Left ventricle myocardium inferior (tissue), 1 donor: ENCODE results near the gene OR2G2. TPM values are rescaled to one million over a fixed set of nuclear protein-coding genes. Genes with fewer than 3 reads are reported as not detected.

Experiments
- DNase-seq: peaks from one replicate; pipeline ENCODE4 v3.0.0-alpha.2; 2020
- H3K27ac ChIP-seq: fragments of 200-600 bp; replicated peaks from 2 replicates; pipeline ENCODE4 v1.8.0; 2021
- H3K27me3 ChIP-seq: fragments of 200-600 bp; 2 replicates; pipeline ENCODE4 v1.8.0; 2021; ENCODE audit warnings: low read depth
- H3K36me3 ChIP-seq: fragments of 200-600 bp; 2 replicates; pipeline ENCODE4 v1.8.0; 2021
- H3K4me1 ChIP-seq: fragments of 200-600 bp; 2 replicates; pipeline ENCODE4 v1.8.0; 2021
- H3K4me3 ChIP-seq: fragments of 200-600 bp; 2 replicates; pipeline ENCODE4 v1.8.0; 2021; ENCODE audit warnings: mild to moderate bottlenecking, moderate library complexity
- H3K9me3 ChIP-seq: fragments of 200-600 bp; replicated peaks from 2 replicates; pipeline ENCODE4 v1.8.0; 2021
- intact Hi-C: fragments of 100-400 bp; cut with micrococcal nuclease; formaldehyde crosslinking; loops from one replicate; pipeline ENCODE4 v1.11.0; 2022
- long read RNA-seq: library from polyadenylated mRNA; unstranded; transcript quantifications from one replicate; pipeline ENCODE4 v2.0.0, GENCODE V29; 2021
- total RNA-seq: library from RNA; stranded (reverse); fragmentation: NEBNext Ultra II Directional; extraction: Animal tissue kit (Norgen Biotek cat#: 25700); gene quantifications from one replicate; pipeline ENCODE4 v1.2.1, GENCODE V29; 2021
- TF ChIP-seq, protein P1 (sequence below): fragments of 200-600 bp; IDR thresholded peaks from 2 replicates; pipeline ENCODE4 v1.8.0; 2021; ENCODE audit warnings: antibody characterized with exemption, mild to moderate bottlenecking, borderline replicate concordance
- donor health status: DM: no; HTN: yes; CAD: no; lungs with severe emphysema.

The OR2G2 gene, protein sequence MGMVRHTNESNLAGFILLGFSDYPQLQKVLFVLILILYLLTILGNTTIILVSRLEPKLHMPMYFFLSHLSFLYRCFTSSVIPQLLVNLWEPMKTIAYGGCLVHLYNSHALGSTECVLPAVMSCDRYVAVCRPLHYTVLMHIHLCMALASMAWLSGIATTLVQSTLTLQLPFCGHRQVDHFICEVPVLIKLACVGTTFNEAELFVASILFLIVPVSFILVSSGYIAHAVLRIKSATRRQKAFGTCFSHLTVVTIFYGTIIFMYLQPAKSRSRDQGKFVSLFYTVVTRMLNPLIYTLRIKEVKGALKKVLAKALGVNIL
- not detected for total RNA-seq
- long read RNA-seq = 0 reads

DNA sequence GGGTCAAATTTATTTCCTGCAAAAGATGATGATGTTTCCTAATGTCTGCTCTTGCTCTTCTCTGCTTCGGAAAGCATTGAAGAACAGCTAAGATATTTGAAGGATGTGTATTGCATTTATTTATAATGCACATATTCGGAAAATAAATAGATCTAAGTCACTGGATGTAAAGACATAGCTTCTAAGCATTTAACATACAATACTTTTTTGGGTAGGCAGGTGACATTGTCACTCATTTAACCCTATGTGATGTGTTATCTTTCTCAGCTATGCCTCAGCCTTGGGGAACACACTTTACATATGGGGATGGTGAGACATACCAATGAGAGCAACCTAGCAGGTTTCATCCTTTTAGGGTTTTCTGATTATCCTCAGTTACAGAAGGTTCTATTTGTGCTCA is at the start of gene OR2G2:
Gene OR2G2 (plus strand): TSS at position 301 of the 400 bp plus-strand sequence. CDS start 0 bp downstream, at position 301.
- no peaks in the 10 kb centered on the region for H3K36me3 ChIP-seq
- no peak within 1 kb of the TSS for H3K4me3 ChIP-seq
- intact Hi-C loops = no loop called here
- H3K9me3 ChIP-seq = peaks cover 26% of the 10 kb centered on the region
- no peaks in the 10 kb centered on the region for H3K4me1 ChIP-seq
- no peaks in the 10 kb centered on the region for H3K27me3 ChIP-seq
- no peak for DNase-seq
- TF ChIP-seq, protein P1, sequence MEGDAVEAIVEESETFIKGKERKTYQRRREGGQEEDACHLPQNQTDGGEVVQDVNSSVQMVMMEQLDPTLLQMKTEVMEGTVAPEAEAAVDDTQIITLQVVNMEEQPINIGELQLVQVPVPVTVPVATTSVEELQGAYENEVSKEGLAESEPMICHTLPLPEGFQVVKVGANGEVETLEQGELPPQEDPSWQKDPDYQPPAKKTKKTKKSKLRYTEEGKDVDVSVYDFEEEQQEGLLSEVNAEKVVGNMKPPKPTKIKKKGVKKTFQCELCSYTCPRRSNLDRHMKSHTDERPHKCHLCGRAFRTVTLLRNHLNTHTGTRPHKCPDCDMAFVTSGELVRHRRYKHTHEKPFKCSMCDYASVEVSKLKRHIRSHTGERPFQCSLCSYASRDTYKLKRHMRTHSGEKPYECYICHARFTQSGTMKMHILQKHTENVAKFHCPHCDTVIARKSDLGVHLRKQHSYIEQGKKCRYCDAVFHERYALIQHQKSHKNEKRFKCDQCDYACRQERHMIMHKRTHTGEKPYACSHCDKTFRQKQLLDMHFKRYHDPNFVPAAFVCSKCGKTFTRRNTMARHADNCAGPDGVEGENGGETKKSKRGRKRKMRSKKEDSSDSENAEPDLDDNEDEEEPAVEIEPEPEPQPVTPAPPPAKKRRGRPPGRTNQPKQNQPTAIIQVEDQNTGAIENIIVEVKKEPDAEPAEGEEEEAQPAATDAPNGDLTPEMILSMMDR = no peak
- H3K27ac ChIP-seq = no peak within 1 kb of the TSS

DNA sequence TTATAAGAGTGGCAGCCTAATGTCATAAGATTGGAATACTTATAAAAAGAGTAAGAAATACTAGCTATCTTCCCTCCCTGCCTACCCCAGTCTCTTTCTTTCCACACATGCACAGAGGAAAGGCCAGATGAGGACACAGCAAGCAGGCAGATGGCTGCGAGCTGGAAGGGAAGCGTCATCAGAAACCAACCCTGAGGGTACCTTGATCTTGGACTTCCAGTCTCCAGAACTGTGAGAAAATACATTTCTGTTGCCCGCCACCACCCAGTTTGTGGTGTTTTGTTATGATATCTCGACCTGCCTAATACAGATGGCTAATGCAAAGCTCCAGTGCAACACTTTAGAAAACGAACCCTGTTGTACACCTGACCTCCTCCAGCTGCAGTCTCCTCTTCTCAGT is 49.6 kb upstream of the OR2G2 start:
- TF ChIP-seq, protein P1 = no peak
- intact Hi-C loops = no loop called here
- Histone ChIP-seq H3K36me3 (no peaks in the 10 kb centered on the region), H3K27me3 (no peaks in the 10 kb centered on the region), H3K9me3 (peaks cover 7% of the 10 kb centered on the region), H3K27ac (no peak overlapping the region), H3K4me1 (no peaks in the 10 kb centered on the region), H3K4me3 (no peak overlapping the region)
- no peak for DNase-seq

DNA sequence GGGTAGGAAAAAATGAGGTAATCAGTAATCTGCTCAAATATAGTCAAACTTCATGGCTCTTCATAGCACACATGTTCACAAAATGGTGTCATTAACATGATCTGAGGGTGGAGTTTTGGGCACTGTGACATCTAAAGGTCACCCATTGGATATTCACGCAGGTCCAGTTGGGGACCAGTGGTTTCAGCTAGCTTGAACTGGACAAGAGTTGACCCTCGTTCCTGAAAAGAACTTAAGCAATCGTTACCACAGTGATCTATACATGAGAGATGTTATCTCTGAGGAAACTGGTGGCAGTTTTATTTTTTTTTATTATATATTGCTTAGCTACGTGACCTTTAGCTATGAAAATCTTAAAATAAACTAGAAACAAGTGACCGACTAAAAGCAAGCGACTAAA is 48.9 kb upstream of the OR2G2 start:
- TF ChIP-seq, protein P1 = no peak
- no peaks in the 10 kb centered on the region for H3K27me3 ChIP-seq
- DNase-seq = no peak
- H3K9me3 ChIP-seq = peaks cover 7% of the 10 kb centered on the region
- no peak overlapping the region for H3K4me3 ChIP-seq
- H3K36me3 ChIP-seq = no peaks in the 10 kb centered on the region
- no peak overlapping the region for H3K27ac ChIP-seq
- H3K4me1 ChIP-seq = no peaks in the 10 kb centered on the region
- intact Hi-C loops = no loop called here

DNA sequence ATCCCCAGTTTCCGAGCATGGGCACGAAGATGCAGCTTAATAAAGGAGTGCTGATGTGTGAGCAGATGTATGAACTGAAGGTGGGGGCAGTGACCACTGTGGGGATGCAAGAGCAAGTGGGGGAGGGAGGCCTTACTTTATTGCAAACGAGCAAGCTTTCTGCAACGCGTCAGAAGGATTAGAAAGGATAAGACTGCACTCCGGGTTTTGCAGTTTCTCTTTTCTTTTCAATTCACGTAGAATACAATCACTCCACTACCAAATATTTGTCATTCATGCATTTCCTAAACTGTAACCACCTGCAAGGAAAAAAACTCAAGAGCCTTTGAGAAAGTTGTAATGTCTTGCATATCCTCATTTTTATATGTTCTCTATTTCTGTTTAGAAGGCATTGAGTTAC is 47.6 kb upstream of the OR2G2 start:
- H3K4me3 ChIP-seq = no peak overlapping the region
- peaks cover 7% of the 10 kb centered on the region for H3K9me3 ChIP-seq
- no peaks in the 10 kb centered on the region for H3K4me1 ChIP-seq
- H3K27ac ChIP-seq = no peak overlapping the region
- no peak for DNase-seq
- intact Hi-C loops = no loop called here
- H3K27me3 ChIP-seq = no peaks in the 10 kb centered on the region
- TF ChIP-seq, protein P1 = no peak
- H3K36me3 ChIP-seq = no peaks in the 10 kb centered on the region

DNA sequence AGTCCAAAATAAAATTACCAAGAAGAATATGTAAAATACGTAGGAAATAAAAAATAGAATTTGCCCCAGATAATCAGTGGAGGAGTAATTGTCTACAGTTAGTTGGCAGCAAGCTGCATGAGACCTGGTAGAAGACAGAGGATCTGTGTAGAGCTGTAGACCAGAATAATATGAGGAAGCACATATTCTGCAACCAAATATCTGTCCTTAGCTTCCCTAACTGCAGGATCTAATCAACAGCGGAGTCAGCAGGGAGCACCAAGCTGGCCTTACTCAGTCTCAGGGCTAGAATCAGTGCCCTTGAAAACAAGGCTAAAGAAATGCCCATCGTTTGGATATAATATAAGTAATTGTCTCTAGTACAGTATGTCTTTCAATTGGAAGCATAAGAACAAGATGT is 45.3 kb upstream of the OR2G2 start:
- DNase-seq = no peak
- intact Hi-C loops = no loop called here

More for the DNA sequence above, 45.3 kb upstream of the OR2G2 start:
- Histone ChIP-seq H3K36me3 (no peaks in the 10 kb centered on the region), H3K27ac (no peak overlapping the region), H3K9me3 (peaks cover under 1% of the 10 kb centered on the region), H3K4me3 (no peak overlapping the region), H3K27me3 (no peaks in the 10 kb centered on the region), H3K4me1 (no peaks in the 10 kb centered on the region)
- TF ChIP-seq, protein P1 = no peak
